Amygdala (tissue), 56 donors: ENCODE results near the gene MICU1.
A peak's percentile ranks its signal among the peaks of the same experiment; 100 is the strongest.
"Not testable (repeated sequence)": the region's sequence is repeated elsewhere in the genome, so short reads cannot be mapped to it uniquely, and the experiment has no call there.

Source experiments
- DNase-seq, 56 donors: peaks; one replicate each; lab custom pipeline; 2025; lab: John Stamatoyannopoulos, UW

MICU1 gene

GRCh38 chr10:72567889-72568640, 57.8 kb downstream of the MICU1 start:
- peak in 1 of 56 donors; percentile 1 for DNase-seq

GRCh38 chr10:72567421-72567820, 58.5 kb downstream of the MICU1 start:
- DNase-seq = no peak

- DNase-seq = no peak
Observed at GRCh38 chr10:72564596-72564995, 61.3 kb downstream of the MICU1 start.

- no peak for DNase-seq
Observed at GRCh38 chr10:72563327-72563932, 62.4 kb downstream of the MICU1 start.

- DNase-seq = no peak
Observed at GRCh38 chr10:72561745-72562166, 64.1 kb downstream of the MICU1 start.

GRCh38 chr10:72557362-72557761, 68.5 kb downstream of the MICU1 start:
- no peak for DNase-seq

GRCh38 chr10:72552857-72553256, 73.0 kb downstream of the MICU1 start:
- no peak for DNase-seq

GRCh38 chr10:72550239-72550638, 75.6 kb downstream of the MICU1 start:
- DNase-seq = no peak

- no peak for DNase-seq
Observed at GRCh38 chr10:72545546-72545945, 80.3 kb downstream of the MICU1 start.

GRCh38 chr10:72543855-72544254, 82.0 kb downstream of the MICU1 start:
- not testable (repeated sequence) for DNase-seq

- peak in 4 of 56 donors; percentile 1 to 10 (median 2) for DNase-seq
Observed at GRCh38 chr10:72542396-72542815, 83.5 kb downstream of the MICU1 start.

- no peak for DNase-seq
Observed at GRCh38 chr10:72541337-72541736, 84.5 kb downstream of the MICU1 start.

- DNase-seq = no peak
Observed at GRCh38 chr10:72540193-72540807, 85.6 kb downstream of the MICU1 start.

GRCh38 chr10:72539137-72539536, 86.7 kb downstream of the MICU1 start:
- DNase-seq = no peak

GRCh38 chr10:72525689-72526088, 100.2 kb downstream of the MICU1 start:
- DNase-seq = no peak

- no peak for DNase-seq
Observed at GRCh38 chr10:72525277-72525676, 100.6 kb downstream of the MICU1 start.

GRCh38 chr10:72524489-72524888, 101.4 kb downstream of the MICU1 start:
- DNase-seq = no peak

GRCh38 chr10:72523932-72524396, 101.9 kb downstream of the MICU1 start:
- DNase-seq = no peak

- DNase-seq = no peak
Observed at GRCh38 chr10:72523062-72523461, 102.8 kb downstream of the MICU1 start.

- DNase-seq = no peak
Observed at GRCh38 chr10:72517244-72517643, 108.6 kb downstream of the MICU1 start.

GRCh38 chr10:72515455-72515854, 110.4 kb downstream of the MICU1 start:
- DNase-seq = no peak

- no peak for DNase-seq
Observed at GRCh38 chr10:72513910-72514309, 112.0 kb downstream of the MICU1 start.
